ENCODE results near the gene MSRB2.

GRCh38 chr10:23078114-23078513, 17.3 kb upstream of the MSRB2 start:
- TF ChIP-seq CTCF (conservative IDR thresholded peaks at IDR 0.05; ENCODE audit: low read depth in 2 of 2) (no peak), REST (IDR thresholded peaks at IDR 0.05; ENCODE audit: unreplicated experiment) (no peak), EZH2 (IDR thresholded peaks at IDR 0.05; ENCODE audit: low read depth, unreplicated experiment) (no peak), NANOG (IDR thresholded peaks at IDR 0.05; ENCODE audit: borderline replicate concordance) (no peak), EZH2phosphoT487 (IDR thresholded peaks at IDR 0.05; ENCODE audit: unreplicated experiment) (no peak), POLR2AphosphoS5 (IDR thresholded peaks at IDR 0.05; ENCODE audit: low read depth) (no peak), CREB1 (CRISPR knock-in tag; IDR thresholded peaks at IDR 0.05; ENCODE audit: low read depth) (no peak), ETS1 (IDR thresholded peaks at IDR 0.05) (no peak)
